HG03039 (cell line): Measurements from ENCODE around the gene SLC7A14.

ENCODE experiments used
- ATAC-seq: cut with Tn5 transposase; IDR thresholded peaks from one replicate; pipeline ENCODE4 v1.9.1; 2021; ENCODE audit warnings: mild to moderate bottlenecking, moderate library complexity; ENCODE audit not compliant: unreplicated experiment

Gene SLC7A14

GRCh38 chr3:170475092-170475685 lies 110.7 kb downstream of the SLC7A14 start:
- no peak for ATAC-seq

- ATAC-seq: no peak
Observed at GRCh38 chr3:170473358-170473757, 112.5 kb downstream of the SLC7A14 start.

- ATAC-seq: no peak
Observed at GRCh38 chr3:170471149-170471548, 114.7 kb downstream of the SLC7A14 start.

GRCh38 chr3:170470063-170471016 lies 115.5 kb downstream of the SLC7A14 start:
- ATAC-seq: no peak

GRCh38 chr3:170469151-170470062 lies 116.5 kb downstream of the SLC7A14 start:
- no peak for ATAC-seq

- no peak for ATAC-seq
Observed at GRCh38 chr3:170467571-170468147, 118.2 kb downstream of the SLC7A14 start.

- no peak for ATAC-seq
Observed at GRCh38 chr3:170467007-170467406, 118.9 kb downstream of the SLC7A14 start.

- no peak for ATAC-seq
Observed at GRCh38 chr3:170465955-170466354, 119.9 kb downstream of the SLC7A14 start.

- no peak for ATAC-seq
Observed at GRCh38 chr3:170463011-170463410, 122.9 kb downstream of the SLC7A14 start.

- no peak for ATAC-seq
Observed at GRCh38 chr3:170458285-170458684, 127.6 kb downstream of the SLC7A14 start.

GRCh38 chr3:170454509-170454908 lies 131.4 kb downstream of the SLC7A14 start:
- ATAC-seq: no peak

- ATAC-seq: no peak
Observed at GRCh38 chr3:170450039-170450438, 135.8 kb downstream of the SLC7A14 start.

GRCh38 chr3:170448584-170448983 lies 137.3 kb downstream of the SLC7A14 start:
- ATAC-seq: no peak

GRCh38 chr3:170443457-170443856 lies 142.4 kb downstream of the SLC7A14 start:
- ATAC-seq: no peak

GRCh38 chr3:170442947-170443346 lies 142.9 kb downstream of the SLC7A14 start:
- no peak for ATAC-seq

GRCh38 chr3:170441412-170441811 lies 144.5 kb downstream of the SLC7A14 start:
- ATAC-seq: no peak

- ATAC-seq: no peak
Observed at GRCh38 chr3:170440344-170440743, 145.5 kb downstream of the SLC7A14 start.

GRCh38 chr3:170438836-170439235 lies 147.0 kb downstream of the SLC7A14 start:
- no peak for ATAC-seq

GRCh38 chr3:170437696-170438407 lies 148.0 kb downstream of the SLC7A14 start:
- no peak for ATAC-seq

- no peak for ATAC-seq
Observed at GRCh38 chr3:170437176-170437575, 148.7 kb downstream of the SLC7A14 start.
